IPS DF 19.7 (cell line): ENCODE measurements around the gene GBP7.
A peak's percentile ranks its signal among the peaks of the same experiment; 100 is the strongest.
"Not testable (repeated sequence)": the region's sequence is repeated elsewhere in the genome, so short reads cannot be mapped to it uniquely, and the experiment has no call there.

Experiments used
- DNase-seq: peaks from one replicate; pipeline ENCODE4 v3.0.0-alpha.2; 2013; ENCODE audit warnings: low read depth, low spot score

GBP7 gene

DNA sequence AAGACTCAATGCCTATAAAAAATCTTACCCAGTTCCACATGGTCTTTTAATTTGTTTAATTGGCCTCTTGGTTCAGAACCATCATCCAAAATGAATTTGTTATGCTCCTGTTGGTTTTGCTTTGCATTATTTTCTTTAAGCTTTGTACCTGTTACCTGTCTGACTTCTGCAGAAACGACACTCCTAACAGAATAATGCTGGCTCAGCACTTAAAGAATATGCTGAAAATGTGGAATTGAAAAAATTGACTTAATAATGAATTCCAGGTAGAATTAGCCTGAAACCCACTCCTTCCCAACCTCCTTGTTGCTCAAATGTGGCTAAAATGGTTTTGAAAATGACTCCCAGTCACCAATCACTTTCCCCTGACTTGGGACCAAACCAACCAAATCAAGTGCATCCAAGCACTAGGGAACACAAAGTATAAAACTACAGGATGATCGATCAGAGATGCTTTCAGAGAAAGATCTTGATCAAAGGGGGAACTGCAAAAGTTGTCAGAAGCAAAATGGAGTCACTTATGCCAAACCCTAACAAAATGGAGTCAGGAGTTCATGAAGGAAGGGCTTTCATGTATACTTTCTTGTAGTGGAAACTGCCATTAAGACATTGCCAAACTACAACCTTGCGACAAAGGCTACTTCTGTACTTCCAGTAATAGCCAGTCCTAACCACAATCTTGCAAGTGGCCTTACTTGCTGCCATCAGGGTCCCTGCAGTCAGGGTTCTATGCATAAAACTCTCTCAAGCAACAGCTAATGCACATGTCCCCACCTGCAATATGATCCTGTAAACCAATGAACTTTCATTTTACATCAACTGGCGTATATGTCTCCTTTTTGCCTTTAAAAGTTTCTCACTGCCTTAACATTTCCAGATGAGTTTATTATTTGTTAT lies 5.4 kb downstream of the GBP7 start:
- no peak for DNase-seq

- no peak for DNase-seq
Observed at GRCh38 chr1:89169166-89169565, 6.6 kb downstream of the GBP7 start.

- no peak for DNase-seq
Observed at GRCh38 chr1:89167590-89168230, 8.1 kb downstream of the GBP7 start.

DNA sequence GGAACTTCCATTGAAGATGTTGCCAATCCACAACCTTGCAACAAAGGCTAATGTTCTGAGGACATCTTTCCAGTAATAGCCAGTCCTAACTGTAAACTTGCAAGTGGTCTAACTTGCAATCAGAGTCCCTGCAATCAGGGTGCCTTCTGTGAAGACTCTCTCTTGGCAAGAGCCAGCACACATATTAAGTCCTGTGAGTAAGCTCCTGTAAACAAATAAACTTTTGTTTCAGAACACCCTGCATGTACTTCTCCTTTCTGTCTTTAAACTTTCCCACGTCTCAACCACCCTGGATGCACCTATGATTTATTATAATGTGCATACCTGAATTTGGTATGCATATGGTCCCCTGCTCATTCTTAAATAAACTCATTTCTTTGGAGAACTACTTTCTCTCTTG lies 9.1 kb downstream of the GBP7 start:
- DNase-seq = no peak

DNA sequence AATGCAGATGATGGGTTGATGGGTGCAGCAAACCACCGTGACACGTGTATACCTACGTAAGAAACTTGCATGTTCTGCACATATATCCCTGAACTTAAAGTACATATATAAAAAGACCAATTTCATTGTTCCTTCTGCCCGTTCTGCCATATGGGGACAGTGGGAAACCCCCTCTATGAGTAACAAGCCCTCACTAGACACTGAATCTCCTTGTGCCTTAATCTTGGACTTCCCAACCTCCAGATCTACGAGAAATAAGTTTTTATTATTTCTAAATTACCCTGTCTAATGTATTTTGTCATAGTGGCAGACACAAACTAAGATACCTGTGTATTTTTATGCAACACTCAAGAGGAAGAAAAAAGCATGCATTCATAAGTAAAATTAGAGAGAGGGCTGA lies 10.0 kb downstream of the GBP7 start:
- DNase-seq = no peak

GRCh38 chr1:89151047-89151446 lies 24.8 kb downstream of the GBP7 start:
- DNase-seq = no peak

DNA sequence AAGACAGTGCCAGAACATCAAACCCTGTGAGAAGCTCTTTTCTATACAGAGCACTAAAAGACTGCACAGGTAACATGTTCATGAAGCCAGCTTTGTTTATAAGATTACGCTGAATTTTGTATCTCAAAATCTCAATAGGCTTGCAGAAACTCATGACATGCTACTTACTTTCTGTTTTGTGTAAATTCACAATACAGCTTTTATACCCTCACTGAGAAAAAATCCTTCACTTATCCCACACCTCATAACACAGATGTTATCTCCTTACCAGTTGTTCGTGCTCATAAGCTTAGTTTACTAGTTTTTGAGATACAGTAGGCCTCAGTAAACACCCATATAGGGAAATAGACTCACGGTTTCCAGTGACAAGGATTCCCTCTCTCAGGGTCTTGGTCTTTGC lies 25.8 kb downstream of the GBP7 start:
- DNase-seq = no peak

- peak; percentile 12 for DNase-seq
Observed at GRCh38 chr1:89149229-89149628, 26.6 kb downstream of the GBP7 start.

DNA sequence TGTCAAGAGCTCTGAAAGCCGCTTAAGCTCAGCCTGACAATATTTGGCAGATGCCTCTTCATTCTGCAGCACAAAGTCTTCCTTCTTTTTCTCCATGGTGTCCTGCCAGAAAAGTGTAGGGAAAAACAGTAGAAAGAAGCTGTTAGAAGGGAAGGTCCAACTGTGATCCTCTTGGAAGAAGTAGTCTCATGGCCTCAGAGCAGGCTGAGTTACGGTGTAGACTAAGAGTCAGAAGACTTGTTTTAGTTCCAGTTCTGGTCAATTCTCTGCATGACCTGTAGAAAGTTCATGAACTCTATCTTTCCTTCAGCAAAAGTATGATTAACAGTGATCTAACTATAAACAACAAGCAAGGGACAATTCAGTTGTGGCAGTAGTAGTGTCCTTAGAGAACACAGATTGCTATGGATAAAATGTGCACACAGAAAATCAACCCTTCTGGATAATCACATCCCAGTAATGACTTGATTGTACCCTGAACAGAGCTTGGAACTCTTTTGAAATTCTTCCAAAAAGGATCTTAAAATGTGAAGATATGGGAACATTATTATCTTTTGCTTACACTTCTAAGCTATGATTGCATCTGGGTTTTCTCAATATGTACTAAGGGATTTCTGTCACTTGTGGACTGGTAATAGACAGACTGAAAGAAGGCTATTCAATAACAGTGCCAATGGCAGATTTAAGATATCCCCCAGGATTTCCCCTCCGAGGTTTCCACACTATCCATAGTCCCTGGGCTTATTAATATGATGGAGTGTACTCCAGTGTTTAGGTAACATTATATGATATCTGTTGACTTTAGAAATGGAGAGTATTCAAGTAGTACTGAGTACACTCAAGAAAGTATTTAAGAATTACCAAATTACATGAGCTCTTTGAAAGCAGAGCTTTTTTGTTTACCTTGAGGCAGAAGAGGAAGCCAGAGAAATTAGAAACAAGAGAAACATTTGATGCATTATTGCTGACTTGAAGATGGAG lies 27.8 kb downstream of the GBP7 start:
- no peak for DNase-seq

GRCh38 chr1:89146721-89147120 lies 29.1 kb downstream of the GBP7 start:
- DNase-seq = no peak

GRCh38 chr1:89143484-89143883 lies 32.3 kb downstream of the GBP7 start:
- no peak for DNase-seq

- no peak for DNase-seq
Observed at GRCh38 chr1:89142160-89142559, 33.6 kb downstream of the GBP7 start.

- no peak for DNase-seq
Observed at GRCh38 chr1:89133747-89134146, 42.1 kb downstream of the GBP7 start.

- no peak for DNase-seq
Observed at GRCh38 chr1:89130716-89131115, 45.1 kb downstream of the GBP7 start.

GRCh38 chr1:89129911-89130310 lies 45.9 kb downstream of the GBP7 start:
- no peak for DNase-seq

GRCh38 chr1:89128003-89128458 lies 47.8 kb downstream of the GBP7 start:
- not testable (repeated sequence) for DNase-seq

- not testable (repeated sequence) for DNase-seq
Observed at GRCh38 chr1:89126602-89127565, 48.9 kb downstream of the GBP7 start.

DNA sequence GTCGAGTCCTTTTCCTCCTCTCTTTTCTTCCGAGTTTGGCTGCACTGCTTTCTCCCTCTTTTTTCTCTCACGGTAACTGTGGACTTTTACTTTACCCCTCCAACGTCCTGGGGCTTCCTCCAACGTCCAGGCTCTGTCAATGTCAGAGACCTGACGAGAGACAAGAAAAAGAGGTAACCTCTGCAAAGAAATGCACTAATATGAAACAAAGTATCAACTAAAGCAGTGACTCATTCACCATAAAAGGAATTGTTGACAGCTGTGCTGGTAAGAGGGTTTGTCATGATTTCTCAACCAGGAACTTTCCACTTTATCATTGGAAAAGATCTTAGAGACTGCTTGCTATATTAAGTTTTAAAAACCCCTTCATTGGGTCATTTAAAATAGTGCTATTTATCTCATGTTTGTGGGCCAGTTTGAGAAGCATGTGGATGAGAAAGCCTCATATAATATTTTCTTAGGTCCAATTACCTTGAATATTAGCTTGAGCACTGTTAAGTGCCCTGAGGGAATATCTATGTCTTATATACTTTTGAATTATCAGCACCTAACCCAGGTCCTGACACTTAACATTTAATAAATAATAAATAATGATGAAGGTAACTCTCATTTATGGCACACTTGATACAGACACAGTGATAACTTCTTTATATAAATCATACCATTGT lies 49.8 kb downstream of the GBP7 start, which contains the start of gene GBP2:
Gene GBP2 (minus strand): TSS at position 202 of the 668 bp plus-strand sequence. CDS start 4,148 bp downstream, outside the sequence.
- no peak for DNase-seq

DNA sequence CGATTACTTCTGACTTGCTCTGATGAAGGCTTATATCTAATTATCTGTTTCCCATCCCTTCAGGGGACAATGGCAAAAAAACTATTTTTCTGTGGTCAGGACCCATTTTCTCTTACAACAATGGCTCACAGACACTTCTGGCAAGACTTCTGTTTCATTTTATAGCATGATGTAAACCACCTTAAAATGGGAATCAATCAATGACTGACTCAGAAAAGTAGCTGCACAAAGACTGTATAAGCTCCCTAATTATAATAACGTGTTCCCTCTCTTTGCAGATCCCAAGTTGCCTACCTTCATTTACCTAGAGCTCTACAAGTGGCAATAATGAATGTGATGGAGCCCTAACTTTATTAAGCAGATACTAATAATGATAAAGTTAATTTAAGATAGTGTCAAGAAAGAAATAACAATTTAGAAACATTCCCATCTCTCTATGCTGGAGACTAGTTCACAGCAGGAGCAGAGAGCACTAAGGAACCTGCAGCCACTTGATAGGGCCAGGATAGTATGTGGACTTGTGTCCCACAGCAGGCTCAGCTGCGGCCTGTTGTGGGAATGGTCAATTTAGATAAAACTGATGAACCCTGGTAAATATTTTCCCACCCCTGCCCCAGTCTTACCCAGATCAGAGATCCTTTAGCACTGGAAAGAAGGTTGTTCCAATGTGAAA lies 50.4 kb downstream of the GBP7 start:
- DNase-seq = no peak
